Thymus (tissue), 11 donors: ENCODE data around the gene ZNF740. TPM values are rescaled to one million over a fixed set of nuclear protein-coding genes. Genes with fewer than 3 reads are reported as not detected.
A peak's percentile ranks its signal among the peaks of the same experiment; 100 is the strongest.

Source experiments
- DNase-seq, 9 donors: peaks; one replicate each; pipeline ENCODE4 v3.0.0-alpha.2; 2013; ENCODE audit warnings: low spot score in 9 of 9, low read depth in 6 of 9, missing footprints in 1 of 9
- H3K27ac ChIP-seq, 2 donors: one replicate each; pipeline ENCODE4 v1.5.1; 2013; ENCODE audit warnings: control low read depth in 1 of 2, low read depth in 1 of 2, low read length in 1 of 2, mild to moderate bottlenecking in 1 of 2, moderate library complexity in 1 of 2
- H3K27me3 ChIP-seq, 2 donors: one replicate each; pipeline ENCODE4 v1.5.1; 2013; ENCODE audit warnings: low read length in 1 of 2; ENCODE audit not compliant: control insufficient read depth in 2 of 2, insufficient read depth in 1 of 2
- H3K36me3 ChIP-seq, 2 donors: one replicate each; pipeline ENCODE4 v1.5.1; 2013; ENCODE audit warnings: low read length in 1 of 2, mild to moderate bottlenecking in 1 of 2, moderate library complexity in 1 of 2; ENCODE audit not compliant: control insufficient read depth in 2 of 2, insufficient read depth in 2 of 2
- H3K4me1 ChIP-seq, 2 donors: one replicate each; pipeline ENCODE4 v1.5.1; 2013; ENCODE audit warnings: low read length in 2 of 2; ENCODE audit not compliant: control insufficient read depth in 2 of 2, insufficient read depth in 2 of 2
- H3K4me3 ChIP-seq, 2 donors: one replicate each; pipeline ENCODE4 v1.5.1; 2013; ENCODE audit warnings: low read length in 2 of 2, control low read depth in 1 of 2, mild to moderate bottlenecking in 1 of 2
- H3K9me3 ChIP-seq, 2 donors: one replicate each; pipeline ENCODE4 v1.5.1; 2013; ENCODE audit warnings: low read length in 1 of 2, mild to moderate bottlenecking in 1 of 2; ENCODE audit not compliant: control insufficient read depth in 2 of 2, insufficient read depth in 1 of 2
- WGBS: extraction: QIAGEN DNeasy Blood & Tissue Kit; methylation state at CpG from one replicate; pipeline ENCODE4 v1.1.7; 2013; 5-methylcytosine and 5-hydroxymethylcytosine counted together
- polyA plus RNA-seq: library from polyadenylated mRNA; stranded (reverse); fragments of 200-250 nt; gene quantifications from one replicate; pipeline ENCODE4 v1.2.3, GENCODE V29; 2013
- total RNA-seq: library from RNA; stranded (reverse); fragments of 120-200 nt; gene quantifications from one replicate; pipeline ENCODE4 v1.2.4, GENCODE V29; 2013
- donor health status: healthy.

The ZNF740 gene
- total and polyA plus RNA-seq, 2 donors: 10.3 to 22.6 TPM

DNA sequence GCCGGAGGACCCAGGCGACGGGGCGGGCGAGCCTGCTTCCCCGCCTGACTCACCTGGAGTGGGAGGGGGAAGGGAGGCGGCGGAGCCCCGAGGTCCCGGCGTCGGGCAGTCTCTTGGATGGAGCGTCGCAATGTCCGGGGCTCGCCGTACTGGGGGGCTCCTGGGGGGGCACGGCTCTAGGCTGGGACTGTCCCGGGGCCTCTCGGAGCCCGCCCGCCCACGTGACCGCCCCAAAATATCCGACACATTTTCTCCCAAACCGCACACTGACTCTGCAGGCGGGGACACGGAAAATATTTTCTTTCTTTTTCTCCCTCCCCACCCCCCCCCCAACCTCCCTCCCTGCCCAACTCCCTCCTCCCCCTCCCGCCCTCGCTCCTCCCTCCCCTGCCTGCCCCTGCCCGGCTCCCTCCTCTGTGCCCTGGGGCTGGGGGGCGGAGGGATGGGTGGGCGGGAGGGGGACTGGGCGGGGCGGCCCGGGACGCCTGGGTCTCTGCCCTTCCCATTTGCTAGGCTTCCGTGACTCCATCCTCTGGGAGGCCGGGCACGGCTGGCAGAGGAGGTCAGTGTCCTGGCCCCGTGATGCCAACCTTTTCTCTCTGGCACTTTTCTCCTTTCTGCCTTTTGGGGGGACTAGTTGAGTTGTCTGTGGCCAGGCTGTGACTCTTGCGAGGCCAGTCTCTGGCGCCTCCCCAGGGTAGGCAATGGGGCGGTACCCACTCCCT, 51.6 kb downstream of the ZNF740 start, which contains the start of gene RARG:
Gene RARG, minus strand, starts transcription at position 289 of the 725 bp plus-strand sequence. CDS start 4,664 bp downstream, outside the sequence.
- WGBS: 1% methylated on average over 44 of the region's 44 CpGs
- peak within 1 kb of the TSS; percentile 23 to 49 for H3K4me3 ChIP-seq
- peaks cover 36 to 60% of the 10 kb centered on the region in 2 donors for H3K4me1 ChIP-seq
- H3K27ac ChIP-seq: no peak within 1 kb of the TSS
- peak in 1 of 9 donors; percentile 40 for DNase-seq
- H3K27me3 ChIP-seq: peaks cover 7 to 50% of the 10 kb centered on the region in 2 donors
- H3K9me3 ChIP-seq: peaks cover 0 to 13% of the 10 kb centered on the region in 2 donors
- no peaks in the 10 kb centered on the region for H3K36me3 ChIP-seq

DNA sequence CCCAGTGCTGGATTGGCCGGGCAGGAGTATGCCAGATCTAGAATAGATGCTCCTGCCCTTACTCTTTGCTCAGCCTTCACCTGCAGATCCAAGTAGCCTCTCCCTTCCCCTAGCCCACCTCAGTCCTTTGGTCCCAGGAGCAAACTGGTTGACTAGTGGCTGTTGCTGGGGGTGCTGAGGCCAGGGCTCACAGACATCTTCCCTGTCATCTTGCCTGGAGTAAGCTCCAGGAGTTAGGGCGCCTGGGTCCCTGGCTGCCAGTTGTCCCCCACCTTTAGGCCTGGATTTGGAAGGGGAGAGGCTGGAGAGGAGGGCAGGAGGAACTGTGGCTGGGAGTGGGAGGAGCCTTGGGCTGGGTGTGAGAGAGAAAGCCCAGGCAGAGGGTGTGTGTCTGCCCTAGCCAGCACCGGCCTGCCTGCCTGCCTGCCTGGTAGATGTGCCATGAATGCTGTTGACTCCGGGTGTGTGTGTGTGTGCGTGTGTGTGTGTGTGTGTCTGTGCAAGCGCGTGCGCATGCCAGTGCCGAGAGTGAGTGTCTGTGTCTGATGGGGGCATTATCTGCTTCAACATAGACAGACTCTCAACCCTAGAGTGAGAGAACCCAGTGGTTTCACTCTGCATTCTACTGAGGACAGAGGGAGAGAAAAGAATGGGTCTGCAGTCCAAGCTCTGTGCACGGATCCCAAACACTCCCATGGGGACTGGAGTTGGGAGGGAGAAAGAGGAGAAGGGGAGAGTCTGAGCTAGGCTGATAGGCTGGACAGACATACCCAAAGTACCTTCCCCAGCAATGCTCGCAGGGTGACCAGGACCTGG, 52.3 kb downstream of the ZNF740 start:
- H3K4me3 ChIP-seq: peak overlapping the region; percentile 21 to 49
- peaks cover 36 to 60% of the 10 kb centered on the region in 2 donors for H3K4me1 ChIP-seq
- H3K36me3 ChIP-seq: no peaks in the 10 kb centered on the region
- peak in 1 of 9 donors; percentile 42 for DNase-seq
- 35% methylated on average over 11 of the region's 11 CpGs for WGBS
- no peak overlapping the region for H3K27ac ChIP-seq
- H3K27me3 ChIP-seq: peaks cover 7 to 50% of the 10 kb centered on the region in 2 donors
- H3K9me3 ChIP-seq: peaks cover 0 to 13% of the 10 kb centered on the region in 2 donors

DNA sequence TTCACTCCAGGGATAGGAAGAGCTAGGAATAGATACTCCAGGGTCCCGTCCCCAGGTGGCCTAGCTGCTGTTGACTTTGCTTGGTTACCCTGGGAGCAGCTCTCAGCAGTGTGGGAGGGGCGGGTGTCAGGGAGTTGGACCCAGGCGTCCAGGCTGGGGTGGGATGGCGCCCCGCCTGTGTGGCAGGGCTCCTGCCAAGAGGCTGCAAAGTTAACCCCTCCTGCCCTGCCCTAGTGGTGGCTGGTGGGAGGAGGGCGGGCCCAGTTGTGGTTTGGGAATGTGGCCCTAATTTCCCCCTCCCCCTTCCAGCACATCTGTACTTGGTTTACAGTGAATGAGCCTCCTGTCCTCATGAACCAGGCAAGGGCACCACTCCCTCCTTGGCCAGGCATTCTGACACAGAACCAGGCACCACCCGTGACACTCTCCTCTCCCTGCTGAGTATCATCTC, 53.2 kb downstream of the ZNF740 start:
- H3K27me3 ChIP-seq: peaks cover 7 to 50% of the 10 kb centered on the region in 2 donors
- no peak overlapping the region for H3K27ac ChIP-seq
- H3K4me3 ChIP-seq: no peak overlapping the region
- 83% methylated on average over 7 of the region's 7 CpGs for WGBS
- DNase-seq: no peak
- H3K36me3 ChIP-seq: no peaks in the 10 kb centered on the region
- peaks cover 0 to 13% of the 10 kb centered on the region in 2 donors for H3K9me3 ChIP-seq
- H3K4me1 ChIP-seq: peaks cover 36 to 60% of the 10 kb centered on the region in 2 donors

DNA sequence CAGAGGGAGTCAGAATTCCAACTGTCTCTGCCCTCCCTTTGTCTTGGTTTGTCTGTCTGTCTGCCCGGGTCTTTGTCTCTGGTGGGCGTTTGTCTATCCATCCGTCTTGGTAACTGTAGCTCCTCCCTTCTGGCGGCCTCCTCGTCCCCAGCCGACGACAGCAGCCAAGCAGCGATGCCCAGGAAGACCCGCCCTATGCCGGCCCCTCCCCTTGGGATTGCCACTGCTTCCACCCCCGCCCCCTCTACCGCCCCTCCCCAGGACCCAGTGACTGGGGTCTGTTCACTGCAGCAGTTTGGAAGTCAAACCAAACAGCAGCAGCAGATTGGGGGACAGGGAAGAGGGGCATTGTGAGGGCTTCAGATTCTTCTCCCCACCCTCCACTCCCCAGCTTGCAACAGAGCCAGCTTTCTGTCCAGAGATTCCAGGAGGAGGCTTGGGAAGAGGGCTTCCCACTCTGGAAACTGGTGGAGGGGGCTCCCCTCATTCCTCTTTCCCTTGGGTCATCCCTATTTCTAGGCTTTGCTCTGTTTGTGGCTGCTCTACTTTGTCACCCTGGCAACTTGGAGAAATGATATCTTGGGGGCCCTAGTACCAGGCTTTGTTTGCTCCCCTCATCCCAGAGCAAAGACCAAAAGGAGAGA, 53.9 kb downstream of the ZNF740 start:
- no peak for DNase-seq
- H3K27me3 ChIP-seq: peaks cover 7 to 48% of the 10 kb centered on the region in 2 donors
- H3K27ac ChIP-seq: no peak overlapping the region
- H3K36me3 ChIP-seq: no peaks in the 10 kb centered on the region
- peaks cover 0 to 13% of the 10 kb centered on the region in 2 donors for H3K9me3 ChIP-seq
- 18% methylated on average over 12 of the region's 12 CpGs for WGBS
- peaks cover 36 to 60% of the 10 kb centered on the region in 2 donors for H3K4me1 ChIP-seq
- H3K4me3 ChIP-seq: no peak overlapping the region

DNA sequence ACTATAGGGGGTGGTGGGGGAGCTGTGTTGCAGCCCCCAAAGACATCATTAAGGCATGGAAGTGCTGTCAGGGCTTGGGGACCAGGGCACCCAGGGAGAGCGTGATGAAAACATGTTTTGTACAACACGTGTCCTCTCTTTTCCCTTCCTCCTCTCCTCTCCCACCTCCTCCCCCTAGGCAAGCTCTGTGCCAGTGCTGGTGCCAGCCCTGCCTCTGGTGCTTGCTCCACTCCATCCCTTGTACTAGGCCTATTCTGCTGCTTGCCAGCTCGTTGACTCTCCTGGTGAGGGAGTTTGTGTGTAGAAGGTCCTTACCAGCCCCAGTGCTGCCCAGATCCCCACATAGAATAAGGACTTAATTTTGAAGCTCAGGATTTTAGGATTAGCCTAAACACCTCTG, 54.6 kb downstream of the ZNF740 start:
- H3K27me3 ChIP-seq: peaks cover 7 to 43% of the 10 kb centered on the region in 2 donors
- 95% methylated on average over 3 of the region's 3 CpGs for WGBS

DNA sequence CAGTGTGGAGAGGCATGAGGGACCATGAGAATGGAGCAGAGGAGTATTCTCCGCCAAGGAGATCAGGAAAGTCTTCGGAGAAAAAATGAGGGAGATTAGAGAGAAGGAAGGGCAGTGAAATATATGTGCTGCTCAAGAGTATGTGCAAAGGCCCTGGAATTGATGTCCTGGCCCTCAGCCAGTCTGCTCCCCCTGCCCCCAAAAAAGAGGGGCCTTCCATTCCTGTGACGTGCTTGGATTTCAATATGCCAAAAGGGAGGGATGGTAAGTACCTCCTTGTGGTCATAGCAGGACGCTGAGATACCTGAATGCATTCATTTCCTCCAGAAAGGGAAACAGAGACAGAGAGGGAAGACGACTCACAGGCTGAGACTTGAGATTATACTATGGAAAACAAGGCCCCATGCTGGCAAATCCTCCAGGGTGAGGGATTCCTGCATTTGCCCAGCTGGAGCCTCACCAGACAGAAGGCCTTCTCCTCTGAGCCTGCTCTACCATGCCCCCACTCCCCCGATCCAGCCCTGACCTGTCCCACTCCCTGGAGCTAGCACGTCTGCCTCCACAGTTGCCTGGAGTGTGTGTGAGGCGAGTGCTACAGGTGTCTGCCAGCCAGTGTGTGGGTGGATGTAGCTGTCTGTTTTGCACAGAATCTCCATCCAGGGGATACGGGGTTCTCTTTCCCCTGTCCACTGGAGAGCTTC, 55.4 kb downstream of the ZNF740 start:
- WGBS: 81% methylated on average over 9 of the region's 9 CpGs
- DNase-seq: peak in 1 of 9 donors; percentile 45
- Histone ChIP-seq H3K36me3 (no peaks in the 10 kb centered on the region), H3K4me3 (no peak overlapping the region), H3K4me1 (peaks cover 36 to 59% of the 10 kb centered on the region in 2 donors), H3K27ac (peak overlapping the region in 1 of 2 donors; percentile 45), H3K9me3 (peaks cover 0 to 13% of the 10 kb centered on the region in 2 donors), H3K27me3 (peaks cover 7 to 37% of the 10 kb centered on the region in 2 donors)

More for the DNA sequence above, 54.6 kb downstream of the ZNF740 start:
- Histone ChIP-seq H3K4me3 (no peak overlapping the region), H3K27ac (no peak overlapping the region), H3K9me3 (peaks cover 0 to 13% of the 10 kb centered on the region in 2 donors), H3K4me1 (peaks cover 36 to 60% of the 10 kb centered on the region in 2 donors), H3K36me3 (no peaks in the 10 kb centered on the region)
- no peak for DNase-seq

DNA sequence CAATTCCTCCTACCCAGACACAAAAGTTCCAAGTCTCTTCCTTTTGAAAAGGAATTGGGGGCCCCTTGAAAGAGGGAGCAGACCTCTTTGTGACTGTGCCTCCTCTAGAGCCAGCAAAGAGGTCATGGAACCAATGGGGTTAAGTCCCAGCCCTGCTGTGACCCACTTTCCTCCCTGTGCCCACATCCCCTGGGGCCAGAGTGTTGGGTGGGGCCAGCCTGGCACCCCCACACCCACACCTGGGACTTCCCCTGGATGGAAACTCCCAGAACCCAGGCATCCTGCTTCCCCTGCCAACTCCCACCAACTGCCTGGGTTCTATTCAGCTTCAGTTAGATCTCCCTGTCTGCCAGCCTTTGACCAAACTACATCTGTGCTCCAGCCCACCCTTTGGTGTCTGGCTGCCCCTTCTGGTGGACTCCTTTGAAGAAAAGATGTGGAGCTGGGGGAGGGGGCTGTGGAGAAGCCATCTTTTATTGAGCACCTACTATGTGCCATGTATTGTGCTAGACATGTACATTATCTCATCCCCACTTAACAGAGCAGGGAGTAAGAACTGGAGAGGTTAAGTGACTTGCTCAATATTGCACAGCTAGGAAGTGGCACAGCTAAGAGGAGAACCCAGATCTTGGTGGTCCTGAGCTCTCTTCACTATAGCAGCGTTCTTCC, 56.1 kb downstream of the ZNF740 start:
- H3K4me1 ChIP-seq: peaks cover 36 to 52% of the 10 kb centered on the region in 2 donors

More for the DNA sequence above, 56.1 kb downstream of the ZNF740 start:
- Histone ChIP-seq H3K27ac (peak overlapping the region in 1 of 2 donors; percentile 45), H3K9me3 (peaks cover 0 to 7% of the 10 kb centered on the region in 2 donors), H3K4me3 (no peak overlapping the region), H3K27me3 (peaks cover 3 to 30% of the 10 kb centered on the region in 2 donors), H3K36me3 (no peaks in the 10 kb centered on the region)
- WGBS: 87% methylated on average over 1 of the region's 1 CpG
- peak in 1 of 9 donors; percentile 59 for DNase-seq
